ENCODE data around the gene DTYMK. TPM values are rescaled to one million over a fixed set of nuclear protein-coding genes. Genes with fewer than 3 reads are reported as not detected.
"Not testable (repeated sequence)": the region's sequence is repeated elsewhere in the genome, so short reads cannot be mapped to it uniquely, and the experiment has no call there.

The DTYMK gene, protein sequence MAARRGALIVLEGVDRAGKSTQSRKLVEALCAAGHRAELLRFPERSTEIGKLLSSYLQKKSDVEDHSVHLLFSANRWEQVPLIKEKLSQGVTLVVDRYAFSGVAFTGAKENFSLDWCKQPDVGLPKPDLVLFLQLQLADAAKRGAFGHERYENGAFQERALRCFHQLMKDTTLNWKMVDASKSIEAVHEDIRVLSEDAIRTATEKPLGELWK
- total RNA-seq: 102 and 128 TPM in 2 replicates

- DNase-seq (ENCODE audit: low read depth): no peak
- TF ChIP-seq CTCF (conservative IDR thresholded peaks at IDR 0.05; ENCODE audit: low read depth, low read length): no peak
Measured at GRCh38 chr2:241686650-241687425, at the start of gene DTYMK. Gene DTYMK, minus strand, starts transcription at chr2:241686815. Its CDS starts 32 bp downstream, at chr2:241686783.

GRCh38 chr2:241736111-241736510 is 49.5 kb upstream of the DTYMK start:
- DNase-seq (ENCODE audit: low read depth): peak; percentile 10
- TF ChIP-seq CTCF (conservative IDR thresholded peaks at IDR 0.05; ENCODE audit: low read depth, low read length): no peak
- H3K4me3 ChIP-seq (ENCODE audit: low read depth, low read length): peak overlapping the region; percentile 91

More at GRCh38 chr2:241686650-241687425, at the start of gene DTYMK:
- H3K4me3 ChIP-seq (ENCODE audit: low read depth, low read length): peak within 1 kb of the TSS; percentile 94

DNA sequence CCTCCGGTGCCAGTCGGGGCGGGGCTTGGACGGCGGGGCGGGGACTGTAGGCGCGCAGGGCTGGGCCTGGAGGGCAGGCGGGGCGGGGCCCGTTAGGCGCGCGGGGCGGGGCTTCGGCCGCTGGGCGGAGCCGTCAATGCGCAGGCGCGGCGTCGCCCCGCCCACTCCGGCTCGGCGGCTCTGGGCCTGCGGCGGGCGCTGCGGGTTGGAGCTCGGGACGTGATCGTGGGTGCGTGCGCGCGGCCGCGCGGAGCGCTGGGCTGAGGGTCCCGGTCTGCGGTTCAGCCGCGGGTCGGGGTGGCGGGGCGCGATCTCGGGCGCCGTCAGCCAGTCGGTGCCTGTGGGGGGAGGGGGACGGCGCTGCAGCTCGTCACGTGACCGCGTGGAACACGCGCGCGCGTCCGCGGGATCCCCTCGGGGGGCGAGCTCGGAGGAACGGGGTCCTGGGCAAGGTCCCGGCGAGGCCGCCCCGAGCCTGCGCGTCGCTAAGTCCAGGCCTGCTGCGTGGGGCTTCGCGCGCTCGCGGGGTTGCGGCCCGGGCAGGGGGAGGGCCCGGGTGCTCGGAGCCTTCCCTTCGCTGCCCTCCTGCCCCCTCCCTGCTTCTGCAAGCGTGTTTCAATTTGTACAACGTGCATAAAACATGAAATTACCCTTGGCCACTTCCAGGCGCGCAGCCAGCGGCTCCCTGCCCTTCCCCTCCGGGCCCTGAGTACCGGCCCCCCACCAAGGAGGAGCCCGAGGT is 48.0 kb upstream of the DTYMK start, which contains the start of gene D2HGDH:
Gene D2HGDH (plus strand): TSS at position 164 of the 742 bp plus-strand sequence. CDS start 595 bp downstream, outside the sequence.
- H3K4me3 ChIP-seq (ENCODE audit: low read depth, low read length): peak within 1 kb of the TSS; percentile 91
- no peak for TF ChIP-seq CTCF (conservative IDR thresholded peaks at IDR 0.05; ENCODE audit: low read depth, low read length)
- DNase-seq (ENCODE audit: low read depth): no peak

DNA sequence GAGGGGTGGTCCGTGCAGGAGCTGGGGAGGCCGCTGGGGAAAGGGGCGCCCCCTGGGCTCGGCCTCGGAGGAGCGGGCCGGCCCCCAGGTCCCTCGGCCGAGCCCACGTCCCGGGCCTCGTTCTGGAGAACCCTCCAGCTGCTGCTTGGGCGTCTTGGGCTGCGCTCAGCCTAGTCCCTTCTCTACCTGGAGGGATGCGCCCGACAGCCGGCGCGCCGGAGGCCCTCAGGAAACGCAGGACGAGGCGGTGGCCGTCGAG is 47.5 kb upstream of the DTYMK start:
- DNase-seq (ENCODE audit: low read depth): no peak
- peak; percentile 19 for TF ChIP-seq CTCF (conservative IDR thresholded peaks at IDR 0.05; ENCODE audit: low read depth, low read length)
- peak overlapping the region; percentile 57 for H3K4me3 ChIP-seq (ENCODE audit: low read depth, low read length)

- no peak for TF ChIP-seq CTCF (conservative IDR thresholded peaks at IDR 0.05; ENCODE audit: low read depth, low read length)
- no peak for DNase-seq (ENCODE audit: low read depth)
- peak overlapping the region; percentile 57 for H3K4me3 ChIP-seq (ENCODE audit: low read depth, low read length)
Measured at GRCh38 chr2:241733391-241734207, 47.0 kb upstream of the DTYMK start.

GRCh38 chr2:241732513-241733186 is 46.0 kb upstream of the DTYMK start:
- not testable (repeated sequence) for DNase-seq (ENCODE audit: low read depth); H3K4me3 ChIP-seq (ENCODE audit: low read depth, low read length)
- TF ChIP-seq CTCF (conservative IDR thresholded peaks at IDR 0.05; ENCODE audit: low read depth, low read length): peak; percentile 42

Measured in epithelial cell of proximal tubule (primary cell).